ENCODE measurements around the gene ATXN7. TPM values are rescaled to one million over a fixed set of nuclear protein-coding genes. Genes with fewer than 3 reads are reported as not detected.

ATXN7 gene
- total RNA-seq, 1 donor from 2014 or later, result 9.5 TPM

GRCh38 chr3:63847718-63848450 lies 15.8 kb upstream of the ATXN7 start:
- Histone ChIP-seq H3K27me3 (ENCODE audit: control insufficient read depth, insufficient read depth, low read length) (no peaks in the 10 kb centered on the region), H3K36me3 (ENCODE audit: control insufficient read depth, insufficient read depth, low read length) (peaks cover 1% of the 10 kb centered on the region), H3K4me3 (ENCODE audit: low read depth, low read length) (no peak overlapping the region)
- TF ChIP-seq, protein P1, sequence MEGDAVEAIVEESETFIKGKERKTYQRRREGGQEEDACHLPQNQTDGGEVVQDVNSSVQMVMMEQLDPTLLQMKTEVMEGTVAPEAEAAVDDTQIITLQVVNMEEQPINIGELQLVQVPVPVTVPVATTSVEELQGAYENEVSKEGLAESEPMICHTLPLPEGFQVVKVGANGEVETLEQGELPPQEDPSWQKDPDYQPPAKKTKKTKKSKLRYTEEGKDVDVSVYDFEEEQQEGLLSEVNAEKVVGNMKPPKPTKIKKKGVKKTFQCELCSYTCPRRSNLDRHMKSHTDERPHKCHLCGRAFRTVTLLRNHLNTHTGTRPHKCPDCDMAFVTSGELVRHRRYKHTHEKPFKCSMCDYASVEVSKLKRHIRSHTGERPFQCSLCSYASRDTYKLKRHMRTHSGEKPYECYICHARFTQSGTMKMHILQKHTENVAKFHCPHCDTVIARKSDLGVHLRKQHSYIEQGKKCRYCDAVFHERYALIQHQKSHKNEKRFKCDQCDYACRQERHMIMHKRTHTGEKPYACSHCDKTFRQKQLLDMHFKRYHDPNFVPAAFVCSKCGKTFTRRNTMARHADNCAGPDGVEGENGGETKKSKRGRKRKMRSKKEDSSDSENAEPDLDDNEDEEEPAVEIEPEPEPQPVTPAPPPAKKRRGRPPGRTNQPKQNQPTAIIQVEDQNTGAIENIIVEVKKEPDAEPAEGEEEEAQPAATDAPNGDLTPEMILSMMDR (IDR thresholded peaks at IDR 0.05; ENCODE audit: insufficient read depth, low read length, severe bottlenecking), result no peak
- DNase-seq (ENCODE audit: low read depth) (peak; percentile 42), FAIRE-seq (no peak)

- Histone ChIP-seq H3K27me3 (ENCODE audit: control insufficient read depth, insufficient read depth, low read length) (no peaks in the 10 kb centered on the region), H3K36me3 (ENCODE audit: control insufficient read depth, insufficient read depth, low read length) (peaks cover 1% of the 10 kb centered on the region), H3K4me3 (ENCODE audit: low read depth, low read length) (no peak overlapping the region)
- TF ChIP-seq, protein P1 (IDR thresholded peaks at IDR 0.05; ENCODE audit: insufficient read depth, low read length, severe bottlenecking), result no peak
- FAIRE-seq (no peak), DNase-seq (ENCODE audit: low read depth) (no peak)
These were observed 14.5 kb upstream of the ATXN7 start for GRCh38 chr3:63849175-63849574.

DNA sequence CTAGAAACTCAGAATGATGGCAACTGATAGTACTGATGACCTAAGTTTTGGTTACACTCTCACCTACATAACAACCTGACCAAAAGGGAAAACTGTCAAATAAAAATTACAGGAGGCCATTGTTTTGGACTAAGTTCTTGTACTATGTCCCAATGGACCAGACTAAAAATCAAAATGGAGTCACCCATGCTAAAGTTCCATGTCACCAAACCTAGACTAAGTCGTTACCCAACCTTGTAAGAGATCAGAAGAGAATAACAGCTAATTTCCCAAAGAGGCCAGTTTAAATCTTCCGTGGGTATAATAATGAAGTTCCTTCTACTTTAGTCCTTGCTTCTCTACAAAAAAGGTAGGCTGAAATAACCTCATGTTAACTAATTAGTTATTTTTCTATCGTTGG lies 12.4 kb upstream of the ATXN7 start:
- peaks cover 1% of the 10 kb centered on the region for H3K36me3 ChIP-seq (ENCODE audit: control insufficient read depth, insufficient read depth, low read length)
- H3K4me3 ChIP-seq (ENCODE audit: low read depth, low read length), result no peak overlapping the region
- DNase-seq (ENCODE audit: low read depth) (no peak), FAIRE-seq (no peak)
- H3K27me3 ChIP-seq (ENCODE audit: control insufficient read depth, insufficient read depth, low read length), result no peaks in the 10 kb centered on the region
- TF ChIP-seq, protein P1 (IDR thresholded peaks at IDR 0.05; ENCODE audit: insufficient read depth, low read length, severe bottlenecking), result no peak

DNA sequence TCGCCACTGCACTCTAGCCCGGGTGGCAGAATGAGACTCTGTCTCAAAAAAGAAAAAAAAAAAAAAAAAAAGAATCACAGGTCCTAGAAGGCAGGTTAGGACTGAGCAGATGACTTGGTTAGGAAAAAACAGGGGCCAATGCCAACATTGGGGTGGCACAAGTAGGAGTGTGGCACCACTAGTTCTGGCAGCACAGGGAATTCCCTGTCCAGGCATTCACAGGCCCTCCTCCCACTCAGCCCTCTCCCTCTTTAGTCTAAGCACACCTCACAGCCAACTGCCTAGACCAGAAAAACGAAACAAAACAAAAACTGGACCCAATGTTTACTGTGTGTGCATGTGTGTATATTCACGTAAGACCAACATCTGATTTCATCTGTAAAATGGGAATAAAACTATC lies 10.6 kb upstream of the ATXN7 start:
- Histone ChIP-seq H3K4me3 (ENCODE audit: low read depth, low read length) (no peak overlapping the region), H3K27me3 (ENCODE audit: control insufficient read depth, insufficient read depth, low read length) (no peaks in the 10 kb centered on the region), H3K36me3 (ENCODE audit: control insufficient read depth, insufficient read depth, low read length) (peaks cover 1% of the 10 kb centered on the region)
- no peak for DNase-seq (ENCODE audit: low read depth)
- TF ChIP-seq, protein P1 (IDR thresholded peaks at IDR 0.05; ENCODE audit: insufficient read depth, low read length, severe bottlenecking), result no peak
- no peak for FAIRE-seq

- peak; percentile 72 for DNase-seq (ENCODE audit: low read depth)
- no peak for FAIRE-seq
These were observed 8.2 kb upstream of the ATXN7 start for GRCh38 chr3:63855333-63855940.

More at GRCh38 chr3:63855333-63855940, 8.2 kb upstream of the ATXN7 start:
- H3K4me3 ChIP-seq (ENCODE audit: low read depth, low read length), result no peak overlapping the region
- TF ChIP-seq, protein P1 (IDR thresholded peaks at IDR 0.05; ENCODE audit: insufficient read depth, low read length, severe bottlenecking), result no peak
- H3K27me3 ChIP-seq (ENCODE audit: control insufficient read depth, insufficient read depth, low read length), result no peaks in the 10 kb centered on the region
- peaks cover 1% of the 10 kb centered on the region for H3K36me3 ChIP-seq (ENCODE audit: control insufficient read depth, insufficient read depth, low read length)
